Osteoblast (primary cell): ENCODE data around the gene GLYATL2. TPM values are rescaled to one million over a fixed set of nuclear protein-coding genes. Genes with fewer than 3 reads are reported as not detected.

Experiments used
- DNase-seq: peaks from one replicate; pipeline ENCODE4 v3.0.0; 2011; ENCODE audit warnings: low spot score, mixed read lengths; ENCODE audit not compliant: insufficient read length; ENCODE audit errors: missing footprints
- H2AFZ ChIP-seq: 2 replicates; pipeline ENCODE4 v1.6.0; 2011; ENCODE audit warnings: mild to moderate bottlenecking, low read length
- H3K27ac ChIP-seq: 2 replicates; pipeline ENCODE4 v1.5.1; 2011; ENCODE audit warnings: mild to moderate bottlenecking, low read depth, low read length, moderate library complexity
- H3K27me3 ChIP-seq: 2 replicates; pipeline ENCODE4 v1.6.0; 2012; ENCODE audit warnings: mild to moderate bottlenecking, control low read depth, inconsistent platforms, low read length, moderate library complexity; ENCODE audit not compliant: insufficient read depth
- H3K36me3 ChIP-seq: 2 replicates; pipeline ENCODE4 v1.5.1; 2011; ENCODE audit warnings: mild to moderate bottlenecking, low read length, control low read depth, moderate library complexity; ENCODE audit not compliant: insufficient read depth
- H3K4me1 ChIP-seq: 2 replicates; pipeline ENCODE4 v1.5.1; 2011; ENCODE audit warnings: mild to moderate bottlenecking, low read length, control low read depth, moderate library complexity; ENCODE audit not compliant: insufficient read depth
- H3K4me2 ChIP-seq: 2 replicates; pipeline ENCODE4 v1.6.0; 2011; ENCODE audit warnings: mild to moderate bottlenecking, low read length; ENCODE audit not compliant: insufficient read depth
- H3K4me3 ChIP-seq: fragments of 200-600 bp; sonication (generic); 3 replicates; pipeline ENCODE4 v1.5.1; 2012; ENCODE audit warnings: mild to moderate bottlenecking, low read length, inconsistent platforms; ENCODE audit not compliant: insufficient read depth
- H3K79me2 ChIP-seq: 2 replicates; pipeline ENCODE4 v1.6.0; 2012; ENCODE audit warnings: mild to moderate bottlenecking, low read length, control low read depth, inconsistent platforms; ENCODE audit not compliant: insufficient read depth
- H3K9me3 ChIP-seq: 2 replicates; pipeline ENCODE4 v1.5.1; 2011; ENCODE audit warnings: low read depth, low read length, control low read depth
- H4K20me1 ChIP-seq: 2 replicates; pipeline ENCODE4 v1.6.0; 2012; ENCODE audit warnings: mild to moderate bottlenecking, low read length, control low read depth; ENCODE audit not compliant: insufficient read depth
- total RNA-seq: library from RNA; depleted of rRNA; stranded (reverse); fragments of >200 nt; gene quantifications from 2 replicates; pipeline ENCODE4 v1.2.3, GENCODE V29; 2012
- TF ChIP-seq, protein P1 (sequence below): IDR thresholded peaks from 2 replicates; pipeline ENCODE4 v1.5.1; 2011; ENCODE audit warnings: mild to moderate bottlenecking, low read depth, low read length, moderate library complexity; ENCODE audit errors: extremely low read depth

GLYATL2 gene
- total RNA-seq, 1 donor, result 1.1 TPM

DNA sequence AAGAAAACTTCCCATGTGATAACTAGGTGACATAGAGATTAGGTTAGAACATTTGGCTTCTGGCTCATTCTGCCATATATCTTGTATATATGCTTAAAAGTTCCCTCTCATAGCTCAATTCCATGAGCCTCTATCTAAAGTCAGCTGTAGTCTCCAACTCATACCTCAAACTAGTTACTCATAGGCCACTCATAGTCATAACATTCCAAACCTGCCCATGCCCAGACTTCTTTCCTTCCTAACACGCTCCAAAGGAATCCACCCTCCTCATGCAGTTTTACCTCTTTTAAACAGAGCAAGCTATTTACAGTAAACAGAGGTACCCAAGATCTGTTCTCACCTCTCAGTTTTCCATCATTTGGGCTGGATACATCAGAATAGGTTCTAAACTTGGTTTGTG is 39.4 kb downstream of the GLYATL2 start:
- DNase-seq, result no peak
- Histone ChIP-seq H3K4me3 (no peak overlapping the region), H3K4me1 (peaks cover 10% of the 10 kb centered on the region), H3K9me3 (no peaks in the 10 kb centered on the region), H3K79me2 (no peaks in the 10 kb centered on the region), H2AFZ (no peak overlapping the region), H4K20me1 (no peaks in the 10 kb centered on the region), H3K27me3 (no peaks in the 10 kb centered on the region), H3K36me3 (no peaks in the 10 kb centered on the region), H3K4me2 (no peak overlapping the region), H3K27ac (no peak overlapping the region)
- TF ChIP-seq, protein P1, sequence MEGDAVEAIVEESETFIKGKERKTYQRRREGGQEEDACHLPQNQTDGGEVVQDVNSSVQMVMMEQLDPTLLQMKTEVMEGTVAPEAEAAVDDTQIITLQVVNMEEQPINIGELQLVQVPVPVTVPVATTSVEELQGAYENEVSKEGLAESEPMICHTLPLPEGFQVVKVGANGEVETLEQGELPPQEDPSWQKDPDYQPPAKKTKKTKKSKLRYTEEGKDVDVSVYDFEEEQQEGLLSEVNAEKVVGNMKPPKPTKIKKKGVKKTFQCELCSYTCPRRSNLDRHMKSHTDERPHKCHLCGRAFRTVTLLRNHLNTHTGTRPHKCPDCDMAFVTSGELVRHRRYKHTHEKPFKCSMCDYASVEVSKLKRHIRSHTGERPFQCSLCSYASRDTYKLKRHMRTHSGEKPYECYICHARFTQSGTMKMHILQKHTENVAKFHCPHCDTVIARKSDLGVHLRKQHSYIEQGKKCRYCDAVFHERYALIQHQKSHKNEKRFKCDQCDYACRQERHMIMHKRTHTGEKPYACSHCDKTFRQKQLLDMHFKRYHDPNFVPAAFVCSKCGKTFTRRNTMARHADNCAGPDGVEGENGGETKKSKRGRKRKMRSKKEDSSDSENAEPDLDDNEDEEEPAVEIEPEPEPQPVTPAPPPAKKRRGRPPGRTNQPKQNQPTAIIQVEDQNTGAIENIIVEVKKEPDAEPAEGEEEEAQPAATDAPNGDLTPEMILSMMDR, result no peak

DNA sequence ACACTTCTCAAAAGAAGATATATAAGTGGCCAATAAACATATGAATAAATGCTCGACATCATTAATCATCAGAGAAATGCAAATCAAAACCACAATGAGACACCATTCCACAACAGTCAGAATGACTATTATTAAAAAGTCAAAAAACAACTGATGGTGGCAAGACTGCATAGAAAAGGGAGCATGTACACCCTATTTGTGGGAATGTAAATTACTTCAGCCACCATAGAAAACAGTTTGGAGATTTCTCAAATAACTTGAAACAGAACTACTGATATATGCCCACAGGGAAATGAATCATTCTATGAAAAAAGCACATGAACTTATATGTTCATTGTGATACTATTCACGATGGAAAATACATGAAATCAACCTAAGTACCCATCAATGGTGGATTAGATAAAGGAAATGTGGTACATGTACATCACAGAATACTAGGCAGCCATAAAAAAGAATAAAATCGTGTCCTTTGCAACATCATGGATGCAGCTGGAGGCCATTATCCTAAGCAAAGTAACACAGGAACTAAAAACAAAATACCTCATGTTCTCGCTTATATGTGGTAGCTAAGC is 42.4 kb downstream of the GLYATL2 start:
- Histone ChIP-seq H3K79me2 (no peaks in the 10 kb centered on the region), H3K36me3 (no peaks in the 10 kb centered on the region), H3K9me3 (no peaks in the 10 kb centered on the region), H3K27ac (no peak overlapping the region), H2AFZ (no peak overlapping the region), H3K27me3 (no peaks in the 10 kb centered on the region), H4K20me1 (no peaks in the 10 kb centered on the region), H3K4me1 (peaks cover 10% of the 10 kb centered on the region), H3K4me2 (no peak overlapping the region), H3K4me3 (no peak overlapping the region)
- TF ChIP-seq, protein P1, result no peak
- DNase-seq, result no peak

DNA sequence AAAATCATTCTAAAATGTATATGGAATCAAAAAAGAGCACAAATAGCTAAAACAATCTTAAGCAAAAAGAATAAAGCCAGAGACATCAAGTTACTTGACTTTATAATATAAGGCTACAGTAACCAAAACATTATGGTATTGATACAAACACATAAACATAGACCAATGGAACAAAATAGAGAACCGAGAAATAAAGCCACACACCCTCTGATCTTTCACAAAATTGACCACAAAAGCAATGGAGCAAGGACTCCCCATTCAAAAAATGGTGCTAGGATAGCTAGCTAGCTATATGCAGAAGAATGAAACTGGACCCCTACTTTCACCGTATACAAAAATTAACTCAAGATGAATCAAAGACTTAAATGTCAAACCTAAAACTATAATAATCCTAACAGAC is 43.2 kb downstream of the GLYATL2 start:
- H3K4me2 ChIP-seq, result no peak overlapping the region
- no peaks in the 10 kb centered on the region for H4K20me1 ChIP-seq
- no peaks in the 10 kb centered on the region for H3K36me3 ChIP-seq
- H3K27ac ChIP-seq, result no peak overlapping the region
- no peak for DNase-seq
- no peak overlapping the region for H2AFZ ChIP-seq
- TF ChIP-seq, protein P1, result no peak
- H3K4me1 ChIP-seq, result peaks cover 10% of the 10 kb centered on the region
- H3K79me2 ChIP-seq, result no peaks in the 10 kb centered on the region
- H3K27me3 ChIP-seq, result no peaks in the 10 kb centered on the region
- no peaks in the 10 kb centered on the region for H3K9me3 ChIP-seq
- H3K4me3 ChIP-seq, result no peak overlapping the region

DNA sequence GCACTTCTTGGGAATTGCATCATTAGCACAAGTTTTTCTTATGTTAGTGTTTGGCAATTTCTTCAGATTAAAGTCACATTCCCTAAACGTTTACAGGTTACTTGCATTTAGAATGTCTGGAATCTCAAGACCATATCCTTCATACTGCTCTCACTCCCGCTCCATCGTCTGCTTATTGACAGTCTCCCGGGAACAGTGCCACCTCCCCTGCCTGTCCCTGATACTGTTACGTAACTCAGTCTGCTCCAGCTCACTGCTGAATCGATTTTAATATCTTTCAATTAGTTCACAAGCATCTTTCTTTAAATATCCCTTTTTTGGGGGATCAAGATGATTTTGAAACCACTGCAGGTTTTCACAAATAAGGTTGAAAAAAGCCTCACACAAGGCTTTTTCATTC is 48.2 kb downstream of the GLYATL2 start:
- H3K4me1 ChIP-seq, result no peaks in the 10 kb centered on the region
- DNase-seq, result no peak
- no peak overlapping the region for H3K4me3 ChIP-seq
- H3K36me3 ChIP-seq, result no peaks in the 10 kb centered on the region
- H2AFZ ChIP-seq, result peak overlapping the region; percentile 27
- no peaks in the 10 kb centered on the region for H3K79me2 ChIP-seq
- H4K20me1 ChIP-seq, result no peaks in the 10 kb centered on the region
- H3K9me3 ChIP-seq, result no peaks in the 10 kb centered on the region
- H3K27me3 ChIP-seq, result peaks cover 3% of the 10 kb centered on the region
- TF ChIP-seq, protein P1, result no peak
- H3K27ac ChIP-seq, result no peak overlapping the region
- H3K4me2 ChIP-seq, result peak overlapping the region; percentile 52
